GM18870 (cell line): Measurements from ENCODE around the gene PGLYRP3.
"Not testable (repeated sequence)": the region's sequence is repeated elsewhere in the genome, so short reads cannot be mapped to it uniquely, and the experiment has no call there.

Source experiments
- ATAC-seq: cut with Tn5 transposase; IDR thresholded peaks from one replicate; pipeline ENCODE4 v1.9.1; 2021; ENCODE audit warnings: moderate library complexity; ENCODE audit not compliant: unreplicated experiment

PGLYRP3 gene

DNA sequence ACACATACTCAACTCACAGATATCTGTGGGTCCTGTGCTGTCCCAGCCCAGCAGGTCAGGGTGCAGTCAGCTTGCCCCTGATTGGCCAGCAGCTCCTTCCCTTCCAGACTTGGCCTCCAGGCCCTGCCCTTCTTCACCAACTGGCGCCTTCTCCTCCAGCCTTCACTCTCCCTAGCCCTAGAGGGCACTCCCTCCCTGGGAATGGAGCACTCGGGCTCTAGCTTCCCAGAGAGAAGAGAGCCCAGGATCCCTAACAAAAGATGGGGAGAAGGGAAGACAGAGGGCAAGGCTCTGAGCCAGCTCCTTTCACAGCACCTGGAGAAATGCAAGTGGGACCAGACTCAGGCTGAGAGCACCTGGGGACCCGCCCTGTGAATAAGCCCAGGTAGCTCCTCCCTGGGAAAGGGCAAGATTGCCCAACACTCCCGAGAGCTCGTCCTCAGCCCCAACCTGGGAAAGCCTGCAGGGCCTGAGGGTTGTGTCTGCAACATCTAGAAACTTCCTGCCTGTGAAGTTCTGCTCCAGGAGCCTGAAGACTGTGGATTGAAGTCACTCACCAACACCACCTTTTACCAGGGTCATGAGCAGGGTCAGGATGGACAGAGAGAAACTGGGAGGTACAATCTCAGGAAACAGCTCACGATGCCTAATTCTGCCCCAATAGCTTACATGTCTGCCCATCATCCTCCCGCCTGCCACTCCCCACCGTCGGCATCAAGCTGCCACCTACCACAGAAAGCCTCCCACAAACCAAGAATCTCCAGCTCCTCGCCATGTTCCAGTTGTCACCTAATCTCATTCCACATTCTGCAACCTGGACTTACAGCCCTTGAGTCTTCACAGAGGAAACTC lies 36.0 kb upstream of the PGLYRP3 start, which contains the start of gene PGLYRP4:
Gene PGLYRP4, minus strand, starts transcription at position 331 of the 852 bp plus-strand sequence. CDS start 909 bp downstream, outside the sequence.
- ATAC-seq = no peak

DNA sequence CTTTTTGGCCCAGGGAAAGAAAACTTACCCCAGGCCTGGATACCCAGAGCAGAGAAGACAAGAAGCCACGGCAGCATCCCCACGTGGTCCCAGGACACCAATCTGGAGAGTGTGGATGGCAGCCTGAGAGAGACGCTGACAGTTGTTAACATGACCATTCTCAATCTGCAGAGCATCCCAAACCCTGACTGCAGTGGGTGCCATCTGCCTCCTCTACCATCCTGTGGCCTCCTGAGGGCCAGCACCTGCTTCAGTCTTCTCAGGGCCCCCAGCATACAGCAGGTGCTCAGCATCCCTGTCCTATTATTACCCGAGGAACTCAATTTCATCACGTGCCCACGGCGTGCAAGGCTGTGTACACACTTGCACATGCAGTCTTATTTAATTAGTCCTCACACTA lies 35.1 kb upstream of the PGLYRP3 start:
- ATAC-seq = no peak

- not testable (repeated sequence) for ATAC-seq
These were observed 34.3 kb upstream of the PGLYRP3 start for GRCh38 chr1:153347049-153347448.

DNA sequence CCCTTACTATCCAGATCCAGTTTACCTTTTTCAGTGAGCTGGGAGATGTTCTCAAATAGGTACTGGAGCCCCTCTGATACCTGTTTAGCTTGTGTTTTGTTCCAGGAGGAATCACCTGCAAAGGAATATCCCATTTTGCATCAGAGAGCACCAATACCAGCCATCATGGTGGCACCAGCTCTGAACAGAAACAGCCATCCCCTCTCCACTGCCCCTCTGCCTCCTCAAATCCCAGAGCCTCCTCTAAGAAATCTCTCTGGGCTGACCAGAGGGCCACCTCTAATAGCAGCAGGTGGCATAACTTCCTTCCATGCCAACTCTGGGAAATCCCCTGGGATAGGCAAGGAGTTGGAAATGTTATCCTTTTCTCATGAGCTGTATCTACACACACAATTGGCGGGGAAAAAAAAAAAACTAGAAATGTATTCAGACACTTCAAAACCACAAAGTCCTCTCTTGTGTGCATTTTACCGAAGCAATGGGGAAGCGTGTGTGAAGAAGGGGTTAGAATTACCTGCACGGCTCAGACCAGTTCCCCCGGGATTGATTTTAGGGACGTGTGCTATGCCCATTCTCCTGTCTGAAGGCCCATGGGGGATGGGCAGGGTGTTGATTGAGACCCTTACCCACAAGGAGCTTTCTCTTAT lies 33.4 kb upstream of the PGLYRP3 start:
- ATAC-seq = no peak

DNA sequence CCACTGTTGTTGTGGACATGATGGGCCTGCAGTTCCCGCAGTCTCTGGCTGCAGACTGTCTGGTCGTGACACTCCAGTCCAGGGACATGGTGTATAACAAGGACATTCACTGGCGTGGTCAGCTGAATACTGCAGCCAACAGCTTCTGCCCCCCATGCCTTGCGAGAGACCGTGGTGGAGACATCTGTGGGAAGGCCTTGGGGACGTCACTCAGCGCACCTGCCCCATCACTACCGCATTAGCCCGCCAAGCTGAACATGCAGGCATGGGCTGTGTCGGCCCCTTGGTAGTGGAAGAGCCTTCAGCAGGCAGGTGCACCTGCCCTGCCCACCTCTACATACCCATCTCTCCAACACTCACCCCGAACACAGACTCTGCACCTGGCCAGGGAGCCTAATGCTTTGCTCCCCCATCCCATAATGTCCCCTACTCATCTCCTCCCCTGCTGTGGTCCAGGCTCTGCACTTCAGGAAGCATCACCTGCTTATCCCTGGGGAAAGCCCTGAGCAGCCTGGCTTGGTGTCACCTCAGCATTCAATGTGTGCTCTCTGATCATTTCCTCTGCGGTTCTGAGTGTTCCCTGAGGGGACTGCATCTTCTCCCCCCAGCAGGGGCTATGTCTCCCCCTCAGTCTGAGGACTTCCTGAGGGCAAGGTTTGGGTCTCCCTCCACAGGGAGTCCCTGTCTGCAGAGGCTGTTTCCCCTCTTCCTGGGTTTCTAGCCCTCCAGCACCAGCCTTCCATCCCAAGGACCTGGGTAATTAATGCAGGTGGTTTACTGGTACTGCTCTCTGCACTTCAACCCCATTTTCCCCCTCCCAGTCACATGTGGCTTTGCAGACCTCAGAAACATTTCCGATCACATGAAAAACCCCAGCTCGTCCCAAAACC lies 32.7 kb upstream of the PGLYRP3 start:
- ATAC-seq = no peak

- no peak for ATAC-seq
These were observed 31.9 kb upstream of the PGLYRP3 start for GRCh38 chr1:153344718-153345025.

- no peak for ATAC-seq
These were observed 31.3 kb upstream of the PGLYRP3 start for GRCh38 chr1:153343811-153344717.

DNA sequence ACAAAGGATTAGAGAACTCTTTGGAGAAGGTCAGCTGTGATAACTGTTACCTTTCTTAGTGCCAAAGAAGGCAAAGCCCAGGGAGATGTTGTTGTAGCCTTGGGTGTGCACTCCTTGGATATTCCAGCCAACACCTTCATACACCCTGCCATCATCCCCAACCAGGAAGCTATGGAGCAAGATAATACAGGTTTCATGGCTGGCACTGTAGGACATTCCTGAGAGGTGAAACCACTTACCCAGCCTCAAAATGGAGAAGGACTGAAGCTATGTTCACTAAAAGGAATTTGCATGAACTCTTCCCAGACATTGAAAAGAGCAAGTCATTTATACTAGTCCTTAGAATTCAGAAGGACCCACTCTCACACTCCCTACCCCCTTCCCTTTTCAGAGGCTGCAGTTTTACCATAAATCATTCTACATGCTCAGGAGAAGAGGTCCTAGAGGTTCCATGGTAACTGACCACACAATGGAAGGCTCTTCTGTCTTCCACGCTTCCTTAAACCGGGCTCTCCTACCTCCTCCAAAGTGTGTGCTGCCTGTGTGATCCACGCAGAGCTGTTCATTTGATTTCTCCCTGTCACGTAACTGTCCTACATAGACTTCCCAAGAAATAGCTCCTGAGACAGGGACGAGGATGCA lies 30.4 kb upstream of the PGLYRP3 start:
- no peak for ATAC-seq

DNA sequence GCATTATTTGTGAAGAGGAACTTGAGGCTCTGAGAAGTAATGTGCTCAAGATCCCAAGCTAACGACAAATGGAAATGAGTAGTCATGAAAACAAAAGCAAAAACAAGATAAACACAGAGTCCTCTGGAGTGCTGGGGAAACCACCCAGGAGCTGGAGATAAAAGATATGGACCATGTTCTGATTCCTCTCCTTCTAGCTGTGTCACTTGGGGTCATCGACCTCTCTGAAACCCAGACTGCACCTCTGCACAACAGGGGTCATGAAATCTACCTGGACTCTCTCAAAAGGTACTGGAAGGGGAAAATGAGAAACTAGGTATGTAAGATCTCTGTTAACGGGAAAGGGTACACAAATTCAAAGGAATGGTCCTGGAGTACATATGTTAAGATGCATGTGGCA lies 29.4 kb upstream of the PGLYRP3 start:
- ATAC-seq = no peak

- ATAC-seq = no peak
These were observed 28.7 kb upstream of the PGLYRP3 start for GRCh38 chr1:153341431-153341934.

DNA sequence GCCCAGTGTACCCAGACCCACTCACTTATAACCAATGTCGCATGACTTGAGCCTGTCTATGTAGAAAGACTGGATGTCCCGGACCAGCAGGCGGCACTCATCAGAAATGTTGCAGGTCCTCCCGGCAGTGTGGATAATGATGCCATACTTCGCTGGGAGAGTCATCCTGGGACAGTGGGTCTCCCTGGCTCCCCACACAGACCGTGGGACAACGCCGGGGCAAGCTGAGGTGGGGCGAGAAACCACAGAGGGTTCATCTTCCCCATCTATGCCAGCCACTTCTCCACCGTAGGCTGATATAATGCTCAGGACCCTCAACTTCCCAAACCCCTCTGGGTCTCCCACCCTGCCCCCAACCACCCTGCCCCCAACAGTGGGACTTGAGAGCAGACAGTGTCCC lies 27.6 kb upstream of the PGLYRP3 start:
- no peak for ATAC-seq

DNA sequence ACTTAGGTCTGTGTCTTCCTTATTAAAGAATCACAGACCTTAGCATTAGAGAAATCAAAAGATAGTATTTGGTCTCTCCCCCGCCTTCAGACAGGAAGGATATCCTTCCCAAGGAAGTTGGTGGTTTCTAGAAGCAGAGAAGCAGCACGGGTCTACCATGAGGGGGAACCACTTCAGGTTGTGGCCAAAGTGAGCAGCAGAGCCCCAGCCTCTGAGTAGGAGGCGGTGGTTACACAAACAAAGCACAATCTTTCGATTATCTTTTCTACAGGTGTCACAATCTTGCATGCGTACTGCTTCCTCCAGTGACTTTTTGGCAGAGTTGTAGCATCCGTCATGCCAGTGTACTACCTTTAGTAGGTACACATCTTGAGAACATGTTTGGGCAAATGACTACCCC lies 27.1 kb upstream of the PGLYRP3 start:
- no peak for ATAC-seq

- ATAC-seq = no peak
These were observed 25.5 kb upstream of the PGLYRP3 start for GRCh38 chr1:153337980-153338853.

DNA sequence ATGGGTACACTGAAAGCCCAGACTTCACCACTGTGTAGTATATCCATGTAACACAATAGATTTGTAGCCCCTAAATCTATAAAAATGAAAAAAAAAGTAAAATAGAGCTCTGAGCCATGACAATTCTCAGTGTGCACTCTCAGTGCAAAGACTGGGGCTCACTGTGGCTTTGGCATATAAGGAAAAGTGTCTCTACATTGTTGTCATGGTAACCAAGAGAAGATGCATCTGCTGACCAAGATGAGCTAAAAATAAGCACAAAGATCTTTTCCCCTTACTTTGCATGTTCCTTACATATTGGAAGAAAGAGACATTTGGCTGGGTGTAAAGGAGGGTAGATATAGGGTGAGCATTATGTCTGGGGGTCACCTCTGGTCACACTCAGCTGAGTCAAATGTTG lies 23.9 kb upstream of the PGLYRP3 start:
- no peak for ATAC-seq

- ATAC-seq = no peak
These were observed 21.1 kb upstream of the PGLYRP3 start for GRCh38 chr1:153333902-153334301.

DNA sequence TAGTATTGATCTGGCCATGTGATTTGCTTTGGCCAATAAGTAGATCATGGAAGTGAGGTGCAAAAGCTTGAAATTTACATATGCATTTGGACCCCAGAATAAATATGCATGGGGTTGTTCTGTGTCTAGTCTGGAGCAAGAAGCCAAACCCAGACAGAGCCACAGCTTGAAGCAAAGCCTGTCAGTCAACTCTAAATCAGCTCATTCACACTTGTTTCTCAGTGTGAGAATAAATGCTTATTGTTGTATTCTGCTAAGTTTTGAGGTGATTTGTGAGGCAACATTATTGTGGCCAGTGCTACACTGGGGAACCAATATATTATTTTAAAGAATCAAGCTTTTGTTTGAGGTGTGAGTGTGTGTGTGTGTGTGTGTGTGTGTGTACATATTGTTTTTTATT lies 12.2 kb upstream of the PGLYRP3 start:
- ATAC-seq = no peak

- ATAC-seq = no peak
These were observed 9.8 kb upstream of the PGLYRP3 start for GRCh38 chr1:153322568-153322967.

DNA sequence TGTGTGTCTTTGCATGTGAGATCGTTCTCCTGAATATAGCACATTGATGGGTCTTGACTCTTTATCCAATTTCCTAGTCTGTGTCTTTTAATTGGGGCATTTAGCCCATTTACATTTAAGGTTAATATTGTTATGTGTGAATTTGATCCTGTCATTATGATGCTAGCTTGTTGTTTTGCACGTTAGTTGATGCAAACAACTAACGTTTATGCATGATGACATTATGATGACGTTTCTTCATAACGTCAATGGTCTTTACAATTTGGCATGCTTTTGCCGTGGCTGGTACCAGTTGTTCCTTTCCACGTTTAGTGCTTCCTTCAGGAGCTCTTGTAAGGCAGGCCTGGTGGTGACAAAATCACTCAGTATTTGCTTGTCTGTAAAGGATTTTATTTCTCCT lies 5.4 kb upstream of the PGLYRP3 start:
- not testable (repeated sequence) for ATAC-seq

- ATAC-seq = not testable (repeated sequence)
These were observed 3.3 kb upstream of the PGLYRP3 start for GRCh38 chr1:153316013-153316412.
